ENCODE results near the gene MPG. TPM values are rescaled to one million over a fixed set of nuclear protein-coding genes. Genes with fewer than 3 reads are reported as not detected.

Gene MPG
- polyA plus RNA-seq, 1 donor (not counting 4 experiments of a cell fraction or from before 2014, with no cell fraction given): 22.7 TPM

GRCh38 chr16:114327-114726 is 36.3 kb downstream of the MPG start:
- H3K4me2 ChIP-seq (ENCODE audit: control insufficient read depth, extremely low read depth, insufficient read depth, low read depth, low read length): no peak overlapping the region
- no peaks in the 10 kb centered on the region for H3K79me2 ChIP-seq (ENCODE audit: control insufficient read depth, insufficient read depth, low read length)
- H3K9me3 ChIP-seq (ENCODE audit: control insufficient read depth, low read depth, low read length): no peaks in the 10 kb centered on the region
- H3K4me1 ChIP-seq (ENCODE audit: control insufficient read depth, extremely low read depth, insufficient read depth, low read length): peaks cover 12% of the 10 kb centered on the region
- H3K9me1 ChIP-seq (ENCODE audit: control insufficient read depth, extremely low read depth, insufficient read depth, low read length): peaks cover 5% of the 10 kb centered on the region
- H3K4me3 ChIP-seq (ENCODE audit: control insufficient read depth in 2 of 3, extremely low read depth in 1 of 3, insufficient read depth in 2 of 3, low read depth in 1 of 3, low read length in 3 of 3): no peak overlapping the region
- TF ChIP-seq CTCF (optimal IDR thresholded peaks at IDR 0.05 in 1 of 3, IDR thresholded peaks at IDR 0.05 in 1 of 3, conservative IDR thresholded peaks at IDR 0.05 in 1 of 3; ENCODE audit: extremely low read depth in 1 of 3, insufficient read depth in 2 of 3, low read length in 3 of 3) (no peak), EZH2 (IDR thresholded peaks at IDR 0.05; ENCODE audit: low read length) (no peak)
- H3K27ac ChIP-seq (ENCODE audit: control insufficient read depth, insufficient read depth, low read length): no peak overlapping the region
- no peak for FAIRE-seq
- no peaks in the 10 kb centered on the region for H3K27me3 ChIP-seq (ENCODE audit: control insufficient read depth, extremely low read depth, insufficient read depth, low read length)
- dilution Hi-C loops (cut with MboI; ENCODE audit: extremely low pct_ligation_motif_present, low sequenced_read_pairs): no loop called here
- no peak overlapping the region for H2AFZ ChIP-seq (ENCODE audit: control insufficient read depth, low read length)
- DNase-seq (ENCODE audit: low read depth, low spot score): no peak
- H3K36me3 ChIP-seq (ENCODE audit: control insufficient read depth in 2 of 2, extremely low read depth in 1 of 2, insufficient read depth in 2 of 2, low read length in 2 of 2): peaks cover 13 to 37% of the 10 kb centered on the region in 2 experiments
- H4K20me1 ChIP-seq (ENCODE audit: control insufficient read depth, extremely low read depth, insufficient read depth, low read length): peaks cover 6% of the 10 kb centered on the region
- H3K9ac ChIP-seq (ENCODE audit: control insufficient read depth, extremely low read depth, insufficient read depth, low read length): no peak overlapping the region

- Histone ChIP-seq H3K4me1 (ENCODE audit: control insufficient read depth, extremely low read depth, insufficient read depth, low read length) (peaks cover 12% of the 10 kb centered on the region), H3K27ac (ENCODE audit: control insufficient read depth, insufficient read depth, low read length) (no peak overlapping the region), H3K4me2 (ENCODE audit: control insufficient read depth, extremely low read depth, insufficient read depth, low read depth, low read length) (no peak overlapping the region), H4K20me1 (ENCODE audit: control insufficient read depth, extremely low read depth, insufficient read depth, low read length) (peaks cover 6% of the 10 kb centered on the region), H3K79me2 (ENCODE audit: control insufficient read depth, insufficient read depth, low read length) (no peaks in the 10 kb centered on the region), H3K9ac (ENCODE audit: control insufficient read depth, extremely low read depth, insufficient read depth, low read length) (no peak overlapping the region), H2AFZ (ENCODE audit: control insufficient read depth, low read length) (no peak overlapping the region), H3K4me3 (ENCODE audit: control insufficient read depth in 2 of 3, extremely low read depth in 1 of 3, insufficient read depth in 2 of 3, low read depth in 1 of 3, low read length in 3 of 3) (no peak overlapping the region), H3K9me3 (ENCODE audit: control insufficient read depth, low read depth, low read length) (no peaks in the 10 kb centered on the region), H3K27me3 (ENCODE audit: control insufficient read depth, extremely low read depth, insufficient read depth, low read length) (no peaks in the 10 kb centered on the region), H3K36me3 (ENCODE audit: control insufficient read depth in 2 of 2, extremely low read depth in 1 of 2, insufficient read depth in 2 of 2, low read length in 2 of 2) (peaks cover 11 to 31% of the 10 kb centered on the region in 2 experiments), H3K9me1 (ENCODE audit: control insufficient read depth, extremely low read depth, insufficient read depth, low read length) (peaks cover 5% of the 10 kb centered on the region)
- FAIRE-seq (no peak), DNase-seq (ENCODE audit: low read depth, low spot score) (no peak)
- dilution Hi-C loops (cut with MboI; ENCODE audit: extremely low pct_ligation_motif_present, low sequenced_read_pairs): no loop called here
- TF ChIP-seq EZH2 (IDR thresholded peaks at IDR 0.05; ENCODE audit: low read length) (no peak), CTCF (optimal IDR thresholded peaks at IDR 0.05 in 1 of 3, IDR thresholded peaks at IDR 0.05 in 1 of 3, conservative IDR thresholded peaks at IDR 0.05 in 1 of 3; ENCODE audit: extremely low read depth in 1 of 3, insufficient read depth in 2 of 3, low read length in 3 of 3) (no peak)
Observed at GRCh38 chr16:116015-116414, 38.0 kb downstream of the MPG start.

Data from keratinocyte (primary cell).